ENCODE results near the gene NCOA4. TPM values are rescaled to one million over a fixed set of nuclear protein-coding genes. Genes with fewer than 3 reads are reported as not detected.

Gene NCOA4
- total RNA-seq (2021) (64.6 to 69.4 TPM (median 64.7 TPM) in 3 replicates), Bru-seq, nascent RNA (percentile 85 among the genes with signal in this experiment)
- long read RNA-seq, experiment 1, transcript NCOA4-207 (10 exons, 3,489 nt): minor isoform, 107 of 457 reads
- long read RNA-seq, experiment 1, transcript NCOA4-204 (10 exons, 3,549 nt): major isoform, 250 of 457 reads
- long read RNA-seq, experiment 1, partial matches to known transcripts: 51 of 457 reads
- long read RNA-seq, experiment 1, other reads (novel, unspliced or antisense): 46 of 457 reads
- long read RNA-seq, experiment 2, transcript NCOA4-207 (10 exons, 3,489 nt): minor isoform, 7 of 118 reads
- long read RNA-seq, experiment 2, transcript NCOA4-204 (10 exons, 3,549 nt): major isoform, 22 of 118 reads
- long read RNA-seq, experiment 2, partial matches to known transcripts: 42 of 118 reads
- long read RNA-seq, experiment 2, other reads (novel, unspliced or antisense): 47 of 118 reads
- long read RNA-seq, experiment 3, transcript NCOA4-204 (10 exons, 3,549 nt): major isoform, 17 of 30 reads
- long read RNA-seq, experiment 3, partial matches to known transcripts: 6 of 30 reads
- long read RNA-seq, experiment 3, other reads (novel, unspliced or antisense): 3 of 30 reads

- DNase-seq (ENCODE audit: low spot score): peak; percentile 98
- CTCF ChIA-PET: interaction anchor here (1.0 kb wide), 1 partner anchor 10 kb away, joined by 5 read pairs; no protein-coding TSS in a partner anchor
- Mint-ChIP-seq H3K36me3 (no peaks in the 10 kb centered on the region), H3K9me3 (no peaks in the 10 kb centered on the region), H3K27ac (peak within 1 kb of the TSS; percentile 92), H3K27me3 (ENCODE audit: low read depth) (no peaks in the 10 kb centered on the region), H3K4me3 (peak within 1 kb of the TSS; percentile 89), H3K4me1 (peaks cover 23% of the 10 kb centered on the region)
- POLR2A ChIA-PET: interaction anchor here (0.7 kb wide), 1 partner anchor 172 kb away, joined by 6 read pairs; no protein-coding TSS in a partner anchor
- ATAC-seq: peak; percentile 96
- TF ChIP-seq OVOL2 (CRISPR knock-in tag; IDR thresholded peaks at IDR 0.05; ENCODE audit: borderline replicate concordance): no peak
- TF ChIP-seq ZNF532 (CRISPR knock-in tag; IDR thresholded peaks at IDR 0.05; ENCODE audit: borderline replicate concordance): no peak
- TF ChIP-seq USF1 (CRISPR knock-in tag; IDR thresholded peaks at IDR 0.05): no peak
- no peak for TF ChIP-seq ATF2 (CRISPR knock-in tag; IDR thresholded peaks at IDR 0.05; ENCODE audit: borderline replicate concordance, low read depth)
- no peak for TF ChIP-seq RELA (CRISPR knock-in tag; IDR thresholded peaks at IDR 0.05; ENCODE audit: borderline replicate concordance)
- TF ChIP-seq IRF2 (CRISPR knock-in tag; IDR thresholded peaks at IDR 0.05; ENCODE audit: borderline replicate concordance, low read depth): no peak
- no peak for TF ChIP-seq PRRX2 (CRISPR knock-in tag; IDR thresholded peaks at IDR 0.05)
- no peak for TF ChIP-seq ZNF138 (CRISPR knock-in tag; conservative IDR thresholded peaks at IDR 0.05)
- peak; percentile 40; the same call in 1 of the 2 replicates for TF ChIP-seq ARID4B (CRISPR knock-in tag; IDR thresholded peaks at IDR 0.05; ENCODE audit: borderline replicate concordance)
- TF ChIP-seq E2F5 (CRISPR knock-in tag; IDR thresholded peaks at IDR 0.05): no peak
- no peak for TF ChIP-seq SMAD3 (CRISPR knock-in tag; IDR thresholded peaks at IDR 0.05; ENCODE audit: borderline replicate concordance)
- no peak for TF ChIP-seq ZNF416 (CRISPR knock-in tag; IDR thresholded peaks at IDR 0.05)
- TF ChIP-seq ZSCAN18 (CRISPR knock-in tag; IDR thresholded peaks at IDR 0.05): no peak
- no peak for TF ChIP-seq ZNF671 (CRISPR knock-in tag; IDR thresholded peaks at IDR 0.05)
- TF ChIP-seq FOXJ3 (CRISPR knock-in tag; IDR thresholded peaks at IDR 0.05; ENCODE audit: borderline replicate concordance): no peak
- no peak for TF ChIP-seq JAZF1 (CRISPR knock-in tag; IDR thresholded peaks at IDR 0.05)
- no peak for TF ChIP-seq ATF6 (CRISPR knock-in tag; IDR thresholded peaks at IDR 0.05)
Observed at GRCh38 chr10:46030091-46030937, at the start of gene NCOA4. NCOA4 (minus strand) TSS chr10:46030623; CDS start chr10:46016680, 13,943 bp downstream.

Measured in WTC11 (cell line).